K562 (cell line): ENCODE data around the gene FARP2. TPM values are rescaled to one million over a fixed set of nuclear protein-coding genes. Genes with fewer than 3 reads are reported as not detected.

Experiments
- ATAC-seq: fragments of 200-7000 bp; cut with Tn5 transposase; 3 replicates; pipeline ENCODE4 v1.9.1; 2020; ENCODE audit warnings: moderate library complexity
- BruUV-seq: library from RNA; stranded (reverse); fragments of 400-500 nt; replicated peaks from 2 replicates; lab custom pipeline; 2021; lab: Mats Ljungman, UMichigan
- CTCF ChIA-PET: fragments of 300-600 bp; formaldehyde crosslinking; extraction: SDS; loops from one replicate; lab custom pipeline; 2021; ENCODE audit warnings: low intra/inter-chr PET ratio; lab: Yijun Ruan, JAX
- POLR2A ChIA-PET: fragments of 300-600, 350-650 bp; sonication (Branson Sonifier 250); formaldehyde crosslinking; extraction: SDS; loops from one replicate; lab custom pipeline; 2021; ENCODE audit warnings: antibody characterized with exemption, inconsistent platforms; lab: Yijun Ruan, JAX
- DNase-seq, 4 experiments: peaks; one replicate each; pipeline versions ENCODE4 v3.0.0 to v3.0.0-alpha.2; 2011 to 2018; ENCODE audit warnings: low spot score in 3 of 4, mixed read lengths in 3 of 4; ENCODE audit errors: extremely low read depth in 1 of 4
- FAIRE-seq: peaks from 2 replicates; lab custom pipeline; 2011; peaks lifted over from hg19 to GRCh38; lab: Jason Lieb, UNC
- H2AFZ ChIP-seq: 2 replicates; pipeline ENCODE4 v1.6.0; 2011; ENCODE audit warnings: low read depth, low read length, control low read depth, inconsistent platforms
- H3K27ac ChIP-seq: fragments of 200-600 bp; 3 replicates; pipeline ENCODE4 v1.8.0; 2011; ENCODE audit warnings: low read depth, mild to moderate bottlenecking, control low read depth, inconsistent platforms, low read length, moderate library complexity, mixed read lengths; ENCODE audit errors: extremely low read depth
- H3K27me3 ChIP-seq, 2 experiments: fragments of 300-600 bp in 1 of 2; 2 replicates in 1 of 2; 3 replicates in 1 of 2; pipeline versions ENCODE4 v1.6.0 to v1.8.0; 2011; ENCODE audit warnings: inconsistent platforms in 2 of 2, low read length in 2 of 2, mild to moderate bottlenecking in 1 of 2, mixed read lengths in 1 of 2, moderate library complexity in 1 of 2; ENCODE audit not compliant: control insufficient read depth in 2 of 2, insufficient read depth in 2 of 2
- H3K36me3 ChIP-seq: fragments of 300-600 bp; 3 replicates; pipeline ENCODE4 v1.8.0; 2011; ENCODE audit warnings: mild to moderate bottlenecking, low read length, inconsistent platforms; ENCODE audit not compliant: control insufficient read depth, insufficient read depth
- H3K4me1 ChIP-seq, 2 experiments: fragments of 200-600 bp in 1 of 2; replicated peaks in 1 of 2; 2 replicates in 1 of 2; 3 replicates in 1 of 2; pipeline versions ENCODE4 v1.5.1 to v1.8.0; 2011; ENCODE audit warnings: inconsistent platforms in 2 of 2, low read length in 2 of 2, mild to moderate bottlenecking in 1 of 2, mixed read lengths in 1 of 2, moderate library complexity in 1 of 2; ENCODE audit not compliant: control insufficient read depth in 2 of 2, insufficient read depth in 2 of 2
- H3K4me2 ChIP-seq: 2 replicates; pipeline ENCODE4 v1.6.1; 2011; ENCODE audit warnings: low read length, control low read depth, inconsistent platforms, mixed read lengths; ENCODE audit not compliant: insufficient read depth
- H3K4me3 ChIP-seq: fragments of 200-600 bp; sonication (generic), shearing (Covaris generic); 2 replicates; pipeline ENCODE4 v1.5.1; 2016; ENCODE audit warnings: control low read depth, inconsistent platforms
- H3K79me2 ChIP-seq: fragments of 200-600 bp; 3 replicates; pipeline ENCODE4 v1.8.0; 2011; ENCODE audit warnings: low read length, inconsistent platforms; ENCODE audit not compliant: control insufficient read depth, insufficient read depth
- H3K9ac ChIP-seq, 2 experiments: 2 replicates each; pipeline versions ENCODE4 v1.6.0 to v1.6.1; 2011; ENCODE audit warnings: low read depth in 2 of 2, low read length in 2 of 2, control low read depth in 1 of 2, inconsistent platforms in 1 of 2, mild to moderate bottlenecking in 1 of 2, mixed read lengths in 1 of 2; ENCODE audit not compliant: insufficient read depth in 1 of 2
- H3K9me1 ChIP-seq: one replicate; pipeline ENCODE4 v1.6.0; 2011; ENCODE audit warnings: inconsistent platforms, mild to moderate bottlenecking, low read length, moderate library complexity; ENCODE audit not compliant: control insufficient read depth, insufficient read depth
- H3K9me3 ChIP-seq: replicated peaks from 2 replicates; pipeline ENCODE4 v1.5.1; 2011; ENCODE audit warnings: low read depth, low read length, inconsistent platforms; ENCODE audit not compliant: control insufficient read depth, insufficient read depth
- H4K20me1 ChIP-seq: replicated peaks from 2 replicates; pipeline ENCODE4 v1.6.1; 2011; ENCODE audit warnings: low read length, inconsistent platforms, mixed read lengths; ENCODE audit not compliant: control insufficient read depth, insufficient read depth
- ASH1L ChIP-seq: fragments of 450-650 bp; IDR thresholded peaks from 2 replicates; pipeline ENCODE4 v1.6.1; 2018; ENCODE audit warnings: borderline replicate concordance, mild to moderate bottlenecking, low read depth; ENCODE audit not compliant: partially characterized antibody
- CTBP1 ChIP-seq: fragments of 450-650 bp; IDR thresholded peaks from 2 replicates; pipeline ENCODE4 v1.6.1; 2016; ENCODE audit warnings: borderline replicate concordance
- ERF ChIP-seq: fragments of 450-650 bp; formaldehyde crosslinking; IDR thresholded peaks from 2 replicates; pipeline ENCODE4 v1.4.0; 2020; ENCODE audit warnings: mild to moderate bottlenecking, mixed read lengths
- HOXB6 ChIP-seq: fragments of 250-450 bp; sonication (Bioruptor Pico); IDR thresholded peaks from 2 replicates; pipeline ENCODE4 v1.5.1; 2022; ENCODE audit warnings: mild to moderate bottlenecking, borderline replicate concordance
- MXD1 ChIP-seq: fragments of 250-450 bp; sonication (Bioruptor Pico); IDR thresholded peaks from 2 replicates; pipeline ENCODE4 v1.8.0; 2021; ENCODE audit warnings: borderline replicate concordance, mild to moderate bottlenecking, moderate library complexity; ENCODE audit not compliant: poor library complexity, severe bottlenecking
- NFE2L1 ChIP-seq: fragments of 450-650 bp; IDR thresholded peaks from 2 replicates; pipeline ENCODE4 v1.6.1; 2016; ENCODE audit warnings: missing genetic modification characterization, low read depth, mild to moderate bottlenecking, missing compliant biosample characterization, moderate library complexity, borderline replicate concordance
- RERE ChIP-seq: sonication (generic); formaldehyde crosslinking; IDR thresholded peaks from 2 replicates; pipeline ENCODE4 v1.8.0; 2023; ENCODE audit warnings: missing genetic modification reagents, mild to moderate bottlenecking, borderline replicate concordance
- RHOXF2B ChIP-seq: fragments of 250-450 bp; sonication (Bioruptor Pico); conservative IDR thresholded peaks from 2 replicates; pipeline ENCODE4 v1.5.1; 2021
- SAFB ChIP-seq: fragments of 200-400 bp; formaldehyde crosslinking; IDR thresholded peaks from 2 replicates; pipeline ENCODE4 v1.6.1; 2017; ENCODE audit warnings: low read depth, low read length, borderline replicate concordance
- SP1 ChIP-seq: sonication (generic); formaldehyde crosslinking; IDR thresholded peaks from 2 replicates; pipeline ENCODE4 v1.8.1; 2022; ENCODE audit warnings: mild to moderate bottlenecking, missing genetic modification reagents
- TFE3 ChIP-seq: fragments of 450-650 bp; formaldehyde crosslinking; IDR thresholded peaks from 2 replicates; pipeline ENCODE4 v1.4.0; 2020; ENCODE audit warnings: mild to moderate bottlenecking, mixed read lengths
- TRIM24 ChIP-seq, 2 experiments: fragments of 450-650 bp; IDR thresholded peaks; 2 replicates each; pipeline ENCODE4 v1.6.1; 2016
- TRIM28 ChIP-seq: fragments of 450-650 bp; IDR thresholded peaks from 2 replicates; pipeline ENCODE4 v1.6.1; 2017
- ZKSCAN3 ChIP-seq: fragments of 250-450 bp; sonication (Bioruptor Pico); IDR thresholded peaks from 2 replicates; pipeline ENCODE4 v1.4.0; 2020
- ZNF830 ChIP-seq: fragments of 250-450 bp; sonication (Bioruptor Pico); IDR thresholded peaks from 2 replicates; pipeline ENCODE4 v1.5.0; 2021; ENCODE audit warnings: mild to moderate bottlenecking
- WGBS: fragments of 100-300 bp; shearing (Covaris generic); methylation state at CpG from one replicate; pipeline ENCODE4 v1.1.6; 2016; ENCODE audit warnings: low coverage, mixed read lengths; ENCODE audit not compliant: insufficient coverage; ENCODE audit errors: missing lambda C conversion rate; 5-methylcytosine and 5-hydroxymethylcytosine counted together
- in situ Hi-C: fragments of 300-500 bp; cut with MboI; formaldehyde crosslinking; loops from 4 replicates; pipeline ENCODE4 v1.15.0; 2018; ENCODE audit warnings: inconsistent platforms, mixed read lengths
- intact Hi-C: fragments of 100-400 bp; cut with micrococcal nuclease; formaldehyde crosslinking; loops from 2 replicates; pipeline ENCODE4 v1.14.2; 2022
- polyA plus RNA-seq, 8 experiments: library from polyadenylated mRNA; depleted of rRNA in 4 of 8; stranded (reverse) in 5 of 8; unstranded in 3 of 8; fragments of >200 nt; fragmentation: Nextera tagmentation in 2 of 8; fragmentation: Illumina TruSeq in 1 of 8; extraction: Ambion mirVana in 2 of 8; extraction: Trizol in 1 of 8; gene quantifications; 2 replicates each; pipeline versions ENCODE4 v1.2.1 to v1.2.3, GENCODE V29; 2011 to 2014; ENCODE audit warnings: inconsistent platforms in 1 of 8, missing spikeins in 1 of 8
- total RNA-seq, 7 experiments: library from RNA; depleted of rRNA in 6 of 7; stranded (reverse); fragments of >200 nt in 6 of 7; fragmentation: Illumina TruSeq in 2 of 7; extraction: Trizol in 2 of 7; gene quantifications; 2 replicates each; pipeline versions ENCODE4 v1.2.1 to v1.2.3, GENCODE V29; 2011 to 2021; ENCODE audit warnings: low replicate concordance in 1 of 7

FARP2 gene
- total and polyA plus RNA-seq, 9 of the 15 experiments (the other 6 are each of a cell fraction or from before 2014, with no cell fraction given): 4.1 to 38.1 (median 21.1) TPM

- DNase-seq: no peak
- H4K20me1 ChIP-seq: no peaks in the 10 kb centered on the region
- intact Hi-C loops (no loop called here), in situ Hi-C loops (no loop called here)
- no peak overlapping the region for H3K27ac ChIP-seq
- no peak overlapping the region for H3K4me3 ChIP-seq
- no peaks in the 10 kb centered on the region for H3K9me3 ChIP-seq
- POLR2A ChIA-PET: interaction anchor here (0.6 to 0.8 kb wide), 2 partner anchors 174 to 316 kb away, joined by 3 read pairs; no protein-coding TSS in a partner anchor
- H3K9ac ChIP-seq: peak overlapping the region in 1 of 2 experiments; percentile 35; a peak in 1 of 4 replicates
- H2AFZ ChIP-seq: no peak overlapping the region
- BruUV-seq: no TSS peak
- H3K36me3 ChIP-seq: no peaks in the 10 kb centered on the region
- H3K4me2 ChIP-seq: no peak overlapping the region
- WGBS: 16% methylated on average over 7 of the region's 7 CpGs
- no peaks in the 10 kb centered on the region for H3K9me1 ChIP-seq
- no peak for TF ChIP-seq ZNF830 (CRISPR knock-in tag)
- no peak for TF ChIP-seq RHOXF2B (CRISPR knock-in tag)
- TF ChIP-seq ERF: no peak
- TF ChIP-seq HOXB6 (CRISPR knock-in tag): no peak
- no peak for TF ChIP-seq SAFB
- TF ChIP-seq NFE2L1 (tag): no peak
- TF ChIP-seq SP1 (CRISPR knock-in tag): no peak
- no peak for TF ChIP-seq ASH1L
- no peak for TF ChIP-seq ZKSCAN3 (CRISPR knock-in tag)
- TF ChIP-seq MXD1 (CRISPR knock-in tag): no peak
- TF ChIP-seq RERE (CRISPR knock-in tag): no peak
- no peak for TF ChIP-seq TRIM28
- TF ChIP-seq TFE3 (CRISPR knock-in tag): no peak
- no peak for TF ChIP-seq TRIM24 (IDR thresholded peaks at IDR 0.05)
- no peak for TF ChIP-seq CTBP1
- TF ChIP-seq, all 486 proteins: peak for 0
- H3K27me3 ChIP-seq: peaks cover 3 to 25% of the 10 kb centered on the region in 2 experiments
- no peak for ATAC-seq
- no peaks in the 10 kb centered on the region for H3K79me2 ChIP-seq
- CTCF ChIA-PET: no interaction called here
- H3K4me1 ChIP-seq: peaks cover 0 to 16% of the 10 kb centered on the region in 2 experiments; a peak in 3 of 5 replicates
- FAIRE-seq: no peak
Measured at GRCh38 chr2:241534293-241534692, 178.2 kb downstream of the FARP2 start.
